ENCODE data around the gene NDUFV3.
A peak's percentile ranks its signal among the peaks of the same experiment; 100 is the strongest.
"Not testable (repeated sequence)": the region's sequence is repeated elsewhere in the genome, so short reads cannot be mapped to it uniquely, and the experiment has no call there.

NDUFV3 gene

GRCh38 chr21:42903817-42904216 lies 10.7 kb downstream of the NDUFV3 start:
- no peak for DNase-seq

- no peak for DNase-seq
These were observed 12.1 kb downstream of the NDUFV3 start for GRCh38 chr21:42905195-42905594.

GRCh38 chr21:42906233-42906632 lies 13.1 kb downstream of the NDUFV3 start:
- no peak for DNase-seq

- DNase-seq, result not testable (repeated sequence)
These were observed 15.4 kb downstream of the NDUFV3 start for GRCh38 chr21:42908484-42908883.

- not testable (repeated sequence) for DNase-seq
These were observed 18.8 kb downstream of the NDUFV3 start for GRCh38 chr21:42911920-42912319.

- DNase-seq, result no peak
These were observed 20.4 kb downstream of the NDUFV3 start for GRCh38 chr21:42913476-42913875.

- no peak for DNase-seq
These were observed 25.2 kb downstream of the NDUFV3 start for GRCh38 chr21:42918291-42918690.

- no peak for DNase-seq
These were observed 28.8 kb downstream of the NDUFV3 start for GRCh38 chr21:42921927-42922326.

- DNase-seq, result no peak
These were observed 29.8 kb downstream of the NDUFV3 start for GRCh38 chr21:42922918-42923317.

GRCh38 chr21:42923553-42924432 lies 30.7 kb downstream of the NDUFV3 start:
- DNase-seq, result peak; percentile 88

GRCh38 chr21:42924433-42924751 lies 31.3 kb downstream of the NDUFV3 start:
- no peak for DNase-seq

GRCh38 chr21:42925114-42925926 lies 32.2 kb downstream of the NDUFV3 start, which contains the start of gene ERVH48-1:
Gene ERVH48-1 (minus strand): TSS chr21:42925630. CDS start chr21:42919006, 6,624 bp downstream.
- DNase-seq, result no peak

- DNase-seq, result not testable (repeated sequence)
These were observed 34.5 kb downstream of the NDUFV3 start for GRCh38 chr21:42927474-42928200.

GRCh38 chr21:42929969-42930368 lies 36.9 kb downstream of the NDUFV3 start:
- DNase-seq, result no peak

GRCh38 chr21:42931560-42932235 lies 38.6 kb downstream of the NDUFV3 start:
- DNase-seq, result no peak

- DNase-seq, result not testable (repeated sequence)
These were observed 39.4 kb downstream of the NDUFV3 start for GRCh38 chr21:42932378-42933136.

- DNase-seq, result not testable (repeated sequence)
These were observed 40.2 kb downstream of the NDUFV3 start for GRCh38 chr21:42933137-42933970.

GRCh38 chr21:42933973-42934372 lies 40.9 kb downstream of the NDUFV3 start:
- DNase-seq, result not testable (repeated sequence)

GRCh38 chr21:42936360-42936759 lies 43.3 kb downstream of the NDUFV3 start:
- not testable (repeated sequence) for DNase-seq

- DNase-seq, result not testable (repeated sequence)
These were observed 44.2 kb downstream of the NDUFV3 start for GRCh38 chr21:42937034-42937940.
